PC-3 (cell line): ENCODE measurements around the gene CDC16. TPM values are rescaled to one million over a fixed set of nuclear protein-coding genes. Genes with fewer than 3 reads are reported as not detected.
"Not testable (repeated sequence)": the region's sequence is repeated elsewhere in the genome, so short reads cannot be mapped to it uniquely, and the experiment has no call there.

Source experiments
- ATAC-seq: fragments of 200-7000 bp; cut with Tn5 transposase; 2 replicates; pipeline ENCODE4 v1.9.1; 2020; ENCODE audit warnings: mild to moderate bottlenecking, moderate library complexity
- BruUV-seq: library from RNA; stranded (reverse); fragments of 400-500 nt; replicated peaks from 2 replicates; lab custom pipeline; 2021; lab: Mats Ljungman, UMichigan
- CTCF ChIA-PET: fragments of 300-600 bp; sonication (Branson Sonifier 250); formaldehyde crosslinking; loops from one replicate; lab custom pipeline; 2022; ENCODE audit warnings: antibody characterized with exemption; lab: Charles Lee
- POLR2A ChIA-PET: fragments of 300-600 bp; sonication (Branson Sonifier 250); formaldehyde crosslinking; loops from one replicate; lab custom pipeline; 2022; ENCODE audit warnings: antibody characterized with exemption; ENCODE audit not compliant: unreplicated experiment; lab: Charles Lee
- DNase-seq: peaks from one replicate; pipeline ENCODE4 v3.0.0-alpha.2; 2015
- H2AFZ ChIP-seq: fragments of 300-600 bp; sonication (generic); 2 replicates; pipeline ENCODE4 v1.6.0; 2016; ENCODE audit warnings: antibody characterized with exemption, low read length
- H3F3A ChIP-seq: fragments of 300-600 bp; sonication (generic); one replicate; pipeline ENCODE4 v1.6.0; 2017; ENCODE audit warnings: antibody characterized with exemption, low read length, control low read depth, mild to moderate bottlenecking; ENCODE audit not compliant: unreplicated experiment
- H3K27ac ChIP-seq: fragments of 300-600 bp; sonication (generic); 2 replicates; pipeline ENCODE4 v1.5.1; 2016; ENCODE audit warnings: mild to moderate bottlenecking, low read length
- H3K27me3 ChIP-seq: fragments of 300-600 bp; sonication (generic); 2 replicates; pipeline ENCODE4 v1.6.1; 2016; ENCODE audit warnings: low read length, mixed read lengths
- H3K36me3 ChIP-seq: fragments of 300-600 bp; sonication (generic); 2 replicates; pipeline ENCODE4 v1.6.1; 2016; ENCODE audit warnings: low read depth, mixed run types, low read length, mixed read lengths
- H3K4me1 ChIP-seq: fragments of 300-600 bp; sonication (generic); 2 replicates; pipeline ENCODE4 v1.5.1; 2016; ENCODE audit warnings: low read length; ENCODE audit not compliant: insufficient read depth
- H3K4me2 ChIP-seq: fragments of 300-600 bp; sonication (generic); 2 replicates; pipeline ENCODE4 v1.6.0; 2016; ENCODE audit warnings: low read length
- H3K4me3 ChIP-seq: fragments of 300-600 bp; sonication (generic); 2 replicates; pipeline ENCODE4 v1.5.1; 2016; ENCODE audit warnings: mild to moderate bottlenecking, low read length, mixed read lengths
- H3K79me2 ChIP-seq: fragments of 300-600 bp; sonication (generic); 2 replicates; pipeline ENCODE4 v1.6.1; 2017; ENCODE audit warnings: low read length, mixed read lengths
- H3K9ac ChIP-seq: fragments of 300-600 bp; sonication (generic); 2 replicates; pipeline ENCODE4 v1.6.0; 2016; ENCODE audit warnings: mild to moderate bottlenecking, low read length
- H3K9me2 ChIP-seq: fragments of 300-600 bp; sonication (generic); replicated peaks from 2 replicates; pipeline ENCODE4 v1.6.1; 2016; ENCODE audit warnings: mixed run types, low read length, mixed read lengths
- H3K9me3 ChIP-seq: fragments of 300-600 bp; sonication (generic); 2 replicates; pipeline ENCODE4 v1.6.1; 2016; ENCODE audit warnings: low read length, mixed read lengths
- H4K20me1 ChIP-seq: fragments of 300-600 bp; sonication (generic); 2 replicates; pipeline ENCODE4 v1.6.1; 2016; ENCODE audit warnings: low read length, mixed read lengths
- CTCF ChIP-seq: fragments of 300-600 bp; sonication (generic); conservative IDR thresholded peaks from 2 replicates; pipeline ENCODE4 v1.5.1; 2017; ENCODE audit warnings: antibody characterized with exemption, low read depth, mild to moderate bottlenecking, low read length
- EZH2 ChIP-seq: fragments of 300-600 bp; sonication (generic); IDR thresholded peaks from one replicate; pipeline ENCODE4 v1.6.1; 2017; ENCODE audit warnings: antibody characterized with exemption, mild to moderate bottlenecking, low read length; ENCODE audit not compliant: unreplicated experiment
- EZH2phosphoT487 ChIP-seq: fragments of 300-600 bp; sonication (generic); IDR thresholded peaks from 2 replicates; pipeline ENCODE4 v1.6.1; 2018; ENCODE audit warnings: mild to moderate bottlenecking, antibody characterized with exemption, low read length, borderline replicate concordance
- intact Hi-C: fragments of 100-400 bp; cut with micrococcal nuclease; formaldehyde crosslinking; loops from 2 replicates; pipeline ENCODE4 v1.9.0; 2023
- total RNA-seq: library from RNA; depleted of rRNA; stranded (reverse); fragments of >200 nt; gene quantifications from 2 replicates; pipeline ENCODE4 v1.2.3, GENCODE V29; 2014

The CDC16 gene
- total RNA-seq, 1 experiment from 2014 or later, result 16.0 TPM

- no peak for TF ChIP-seq CTCF
- no peak for TF ChIP-seq EZH2
- TF ChIP-seq EZH2phosphoT487, result no peak
- CTCF ChIA-PET, result no interaction called here
- H3K79me2 ChIP-seq, result no peaks in the 10 kb centered on the region
- H3K4me1 ChIP-seq, result no peaks in the 10 kb centered on the region
- H3K4me2 ChIP-seq, result no peak overlapping the region
- no peak for DNase-seq
- no peaks in the 10 kb centered on the region for H3K27me3 ChIP-seq
- H3K4me3 ChIP-seq, result no peak overlapping the region
- ATAC-seq, result no peak
- POLR2A ChIA-PET, result no interaction called here
- no peak overlapping the region for H3K27ac ChIP-seq
- H4K20me1 ChIP-seq, result no peaks in the 10 kb centered on the region
- H3K9me2 ChIP-seq, result no peaks in the 10 kb centered on the region
- peaks cover 42% of the 10 kb centered on the region for H3K36me3 ChIP-seq
- intact Hi-C loops, result no loop called here
- H3K9ac ChIP-seq, result no peak overlapping the region
- H2AFZ ChIP-seq, result no peak overlapping the region
- BruUV-seq, result no TSS peak
- no peaks in the 10 kb centered on the region for H3F3A ChIP-seq
- H3K9me3 ChIP-seq, result no peaks in the 10 kb centered on the region
Measured at GRCh38 chr13:114261328-114261965, 26.8 kb downstream of the CDC16 start.

GRCh38 chr13:114263578-114263977 lies 28.9 kb downstream of the CDC16 start:
- Histone ChIP-seq H3F3A (no peaks in the 10 kb centered on the region), H3K9ac (no peak overlapping the region), H3K79me2 (no peaks in the 10 kb centered on the region), H3K9me2 (no peaks in the 10 kb centered on the region), H2AFZ (no peak overlapping the region), H3K27me3 (no peaks in the 10 kb centered on the region), H3K36me3 (peaks cover 41% of the 10 kb centered on the region), H3K4me2 (no peak overlapping the region), H3K4me1 (no peaks in the 10 kb centered on the region), H4K20me1 (no peaks in the 10 kb centered on the region), H3K4me3 (no peak overlapping the region), H3K27ac (no peak overlapping the region), H3K9me3 (no peaks in the 10 kb centered on the region)
- TF ChIP-seq EZH2phosphoT487, result no peak
- TF ChIP-seq EZH2, result no peak
- TF ChIP-seq CTCF, result no peak
- ATAC-seq (no peak), DNase-seq (no peak)
- no TSS peak for BruUV-seq
- POLR2A ChIA-PET, result no interaction called here
- CTCF ChIA-PET, result no interaction called here
- intact Hi-C loops, result no loop called here

DNA sequence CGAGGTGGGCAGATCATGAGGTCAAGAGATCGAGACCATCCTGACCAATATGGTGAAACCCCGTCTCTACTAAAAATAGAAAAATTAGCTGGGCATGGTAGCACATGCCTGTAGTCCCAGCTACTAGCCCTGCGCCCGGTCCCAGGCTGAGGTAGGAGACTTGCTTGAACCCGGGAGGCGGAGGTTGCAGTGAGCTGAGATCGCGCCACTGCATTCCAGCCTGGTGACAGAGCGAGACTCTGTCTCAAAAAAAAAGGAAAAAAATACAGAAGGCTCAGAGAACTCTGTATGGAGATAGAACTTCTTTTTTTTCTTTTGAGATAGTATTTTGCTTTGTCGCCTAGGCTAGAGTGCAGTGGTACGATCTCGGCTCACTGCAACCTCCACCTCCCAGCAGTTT lies 29.6 kb downstream of the CDC16 start:
- H3K27ac ChIP-seq, H3K79me2 ChIP-seq, H3K4me1 ChIP-seq, H3K9me2 ChIP-seq, H3F3A ChIP-seq, H3K27me3 ChIP-seq, CTCF ChIA-PET, H3K9me3 ChIP-seq, H4K20me1 ChIP-seq, H3K9ac ChIP-seq, H2AFZ ChIP-seq, ATAC-seq, H3K4me3 ChIP-seq, DNase-seq, H3K4me2 ChIP-seq, intact Hi-C loops, BruUV-seq: not testable (repeated sequence)
- H3K36me3 ChIP-seq, result peaks cover 47% of the 10 kb centered on the region
- POLR2A ChIA-PET, result interaction anchor here (0.6 kb wide), 1 partner anchor 24 kb away, joined by 4 read pairs; no protein-coding TSS in a partner anchor
